Gastroesophageal sphincter (tissue), 3 donors: ENCODE results near the gene HIP1.

ENCODE experiments used
- POLR2A ChIP-seq, 2 donors: fragments of 450-650 bp; IDR thresholded peaks; one replicate each; pipeline ENCODE4 v1.6.1; 2017; ENCODE audit warnings: antibody characterized with exemption in 2 of 2, mild to moderate bottlenecking in 2 of 2, moderate library complexity in 1 of 2
- TF ChIP-seq, protein P1 (sequence below), 4 experiments: fragments of 200-600 bp in 2 of 4; fragments of 450-650 bp in 2 of 4; sonication (generic) in 1 of 4; IDR thresholded peaks; one replicate each; pipeline ENCODE4 v1.5.1; 2017 to 2019; ENCODE audit warnings: antibody characterized with exemption in 4 of 4, mild to moderate bottlenecking in 2 of 4, moderate library complexity in 2 of 4

DNA sequence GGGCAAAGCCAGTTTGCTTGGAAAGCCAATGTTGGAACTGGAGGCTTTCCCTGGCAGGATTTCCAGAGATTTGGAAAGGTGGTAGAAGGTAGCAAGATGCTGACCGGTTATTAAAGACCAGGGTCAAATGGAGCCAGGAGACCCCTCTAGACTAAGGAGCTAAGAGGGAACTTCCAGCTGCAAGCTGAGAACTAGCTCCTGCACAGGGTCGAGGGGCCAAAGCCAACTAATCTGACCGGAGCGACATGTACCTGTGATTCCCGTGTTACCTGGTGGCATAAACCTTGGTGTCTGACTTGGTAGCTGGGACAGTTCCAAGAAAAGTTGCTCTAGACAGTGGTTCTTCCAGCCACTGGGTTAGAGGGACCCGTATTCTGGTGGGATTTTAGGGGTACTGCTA is 204.8 kb downstream of the HIP1 start:
- TF ChIP-seq, protein P1, sequence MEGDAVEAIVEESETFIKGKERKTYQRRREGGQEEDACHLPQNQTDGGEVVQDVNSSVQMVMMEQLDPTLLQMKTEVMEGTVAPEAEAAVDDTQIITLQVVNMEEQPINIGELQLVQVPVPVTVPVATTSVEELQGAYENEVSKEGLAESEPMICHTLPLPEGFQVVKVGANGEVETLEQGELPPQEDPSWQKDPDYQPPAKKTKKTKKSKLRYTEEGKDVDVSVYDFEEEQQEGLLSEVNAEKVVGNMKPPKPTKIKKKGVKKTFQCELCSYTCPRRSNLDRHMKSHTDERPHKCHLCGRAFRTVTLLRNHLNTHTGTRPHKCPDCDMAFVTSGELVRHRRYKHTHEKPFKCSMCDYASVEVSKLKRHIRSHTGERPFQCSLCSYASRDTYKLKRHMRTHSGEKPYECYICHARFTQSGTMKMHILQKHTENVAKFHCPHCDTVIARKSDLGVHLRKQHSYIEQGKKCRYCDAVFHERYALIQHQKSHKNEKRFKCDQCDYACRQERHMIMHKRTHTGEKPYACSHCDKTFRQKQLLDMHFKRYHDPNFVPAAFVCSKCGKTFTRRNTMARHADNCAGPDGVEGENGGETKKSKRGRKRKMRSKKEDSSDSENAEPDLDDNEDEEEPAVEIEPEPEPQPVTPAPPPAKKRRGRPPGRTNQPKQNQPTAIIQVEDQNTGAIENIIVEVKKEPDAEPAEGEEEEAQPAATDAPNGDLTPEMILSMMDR (IDR thresholded peaks at IDR 0.05): no peak
- TF ChIP-seq POLR2A (IDR thresholded peaks at IDR 0.05): no peak
